Stimulated activated CD4-positive, alpha-beta T cell treated with anti-CD3 and anti-CD28 coated beads, Interleukin-2, amount 100 ng/mL, for 4 hours (primary cell): ENCODE measurements around the gene CEACAM3.
A peak's percentile ranks its signal among the peaks of the same experiment; 100 is the strongest.

Source experiments
- DNase-seq: peaks from one replicate; pipeline ENCODE4 v3.0.0-alpha.2; 2020; ENCODE audit warnings: low read depth

CEACAM3 gene

GRCh38 chr19:41844601-41845000 is 48.2 kb downstream of the CEACAM3 start, which contains the start of gene LYPD4:
LYPD4 (minus strand) TSS chr19:41844683; CDS start chr19:41839285, 5,398 bp downstream.
- no peak for DNase-seq

- no peak for DNase-seq
Observed at GRCh38 chr19:41845001-41845050, 48.4 kb downstream of the CEACAM3 start, which contains the start of gene DMRTC2. DMRTC2 (plus strand) TSS chr19:41845042; CDS start chr19:41847429, 2,387 bp downstream.

- DNase-seq: no peak
Observed at GRCh38 chr19:41845051-41845590, 48.7 kb downstream of the CEACAM3 start.

GRCh38 chr19:41847351-41848105 is 51.1 kb downstream of the CEACAM3 start:
- no peak for DNase-seq

GRCh38 chr19:41848666-41849065 is 52.3 kb downstream of the CEACAM3 start:
- no peak for DNase-seq

GRCh38 chr19:41849067-41849466 is 52.7 kb downstream of the CEACAM3 start:
- DNase-seq: no peak

- DNase-seq: no peak
Observed at GRCh38 chr19:41850381-41850780, 54.0 kb downstream of the CEACAM3 start.

- DNase-seq: no peak
Observed at GRCh38 chr19:41851456-41851855, 55.1 kb downstream of the CEACAM3 start.

GRCh38 chr19:41853344-41853743 is 57.0 kb downstream of the CEACAM3 start:
- DNase-seq: no peak

GRCh38 chr19:41853768-41854167 is 57.4 kb downstream of the CEACAM3 start:
- DNase-seq: no peak

- no peak for DNase-seq
Observed at GRCh38 chr19:41859213-41859617, 62.8 kb downstream of the CEACAM3 start.

GRCh38 chr19:41859618-41860418 is 63.4 kb downstream of the CEACAM3 start, which contains the start of gene RPS19:
RPS19 (plus strand) TSS chr19:41860255; CDS start chr19:41860775, 520 bp downstream.
- peak; percentile 97 for DNase-seq

GRCh38 chr19:41860419-41861115 is 64.2 kb downstream of the CEACAM3 start:
- DNase-seq: no peak
